Spleen (tissue), 7 donors: ENCODE data around the gene BCL2L11.

Experiments
- CTCF ChIP-seq, 11 experiments: fragments of 200-600 bp in 7 of 11; fragments of 450-650 bp in 4 of 11; sonication (generic) in 4 of 11; IDR thresholded peaks in 8 of 11; conservative IDR thresholded peaks in 3 of 11; 1 replicate in 7 of 11; 2 replicates in 4 of 11; pipeline versions ENCODE4 v1.4.0 to v1.8.0; 2016 to 2021; ENCODE audit warnings: antibody characterized with exemption in 11 of 11, inconsistent platforms in 4 of 11, mild to moderate bottlenecking in 1 of 11
- POLR2A ChIP-seq, 3 donors: fragments of 450-650 bp; IDR thresholded peaks; one replicate each; pipeline ENCODE4 v1.5.1; 2017; ENCODE audit warnings: antibody characterized with exemption in 3 of 3, mild to moderate bottlenecking in 1 of 3
- POLR2AphosphoS5 ChIP-seq, 3 donors: sonication (generic); formaldehyde crosslinking; IDR thresholded peaks; one replicate each; pipeline ENCODE4 v1.5.1; 2017; ENCODE audit warnings: antibody characterized with exemption in 3 of 3
- donor health status: DM: no; HTN: no; CAD: no; lungs with moderate emphysema.
- donor health status: DM: no; HTN: no; CAD: no.
- donor health status: DM: no; HTN: no; CAD: no.

- peak in 5 of 11 experiments; percentile 6 to 34 (median 14) for TF ChIP-seq CTCF (IDR thresholded peaks at IDR 0.05 in 8 of 11, conservative IDR thresholded peaks at IDR 0.05 in 3 of 11)
- TF ChIP-seq POLR2A (IDR thresholded peaks at IDR 0.05) = peak in 2 of 3 donors; percentile 90 to 93
- peak; percentile 93 to 95 (median 94) for TF ChIP-seq POLR2AphosphoS5 (IDR thresholded peaks at IDR 0.05)
Measured at GRCh38 chr2:111120253-111121027, at the start of gene BCL2L11.
